K562 (cell line): Measurements from ENCODE around the gene BNC2. TPM values are rescaled to one million over a fixed set of nuclear protein-coding genes. Genes with fewer than 3 reads are reported as not detected.

Experiments used
- ATAC-seq: fragments of 200-7000 bp; cut with Tn5 transposase; 3 replicates; pipeline ENCODE4 v1.9.1; 2020; ENCODE audit warnings: moderate library complexity
- BruUV-seq: library from RNA; stranded (reverse); fragments of 400-500 nt; replicated peaks from 2 replicates; lab custom pipeline; 2021; lab: Mats Ljungman, UMichigan
- CTCF ChIA-PET: fragments of 300-600 bp; formaldehyde crosslinking; extraction: SDS; loops from one replicate; lab custom pipeline; 2021; ENCODE audit warnings: low intra/inter-chr PET ratio; lab: Yijun Ruan, JAX
- POLR2A ChIA-PET: fragments of 300-600, 350-650 bp; sonication (Branson Sonifier 250); formaldehyde crosslinking; extraction: SDS; loops from one replicate; lab custom pipeline; 2021; ENCODE audit warnings: antibody characterized with exemption, inconsistent platforms; lab: Yijun Ruan, JAX
- DNase-seq, 4 experiments: peaks; one replicate each; pipeline versions ENCODE4 v3.0.0 to v3.0.0-alpha.2; 2011 to 2018; ENCODE audit warnings: low spot score in 3 of 4, mixed read lengths in 3 of 4; ENCODE audit errors: extremely low read depth in 1 of 4
- FAIRE-seq: peaks from 2 replicates; lab custom pipeline; 2011; peaks lifted over from hg19 to GRCh38; lab: Jason Lieb, UNC
- H2AFZ ChIP-seq: 2 replicates; pipeline ENCODE4 v1.6.0; 2011; ENCODE audit warnings: low read depth, low read length, control low read depth, inconsistent platforms
- H3K27ac ChIP-seq: fragments of 200-600 bp; 3 replicates; pipeline ENCODE4 v1.8.0; 2011; ENCODE audit warnings: low read depth, mild to moderate bottlenecking, control low read depth, inconsistent platforms, low read length, moderate library complexity, mixed read lengths; ENCODE audit errors: extremely low read depth
- H3K27me3 ChIP-seq, 2 experiments: fragments of 300-600 bp in 1 of 2; 2 replicates in 1 of 2; 3 replicates in 1 of 2; pipeline versions ENCODE4 v1.6.0 to v1.8.0; 2011; ENCODE audit warnings: inconsistent platforms in 2 of 2, low read length in 2 of 2, mild to moderate bottlenecking in 1 of 2, mixed read lengths in 1 of 2, moderate library complexity in 1 of 2; ENCODE audit not compliant: control insufficient read depth in 2 of 2, insufficient read depth in 2 of 2
- H3K36me3 ChIP-seq: fragments of 300-600 bp; 3 replicates; pipeline ENCODE4 v1.8.0; 2011; ENCODE audit warnings: mild to moderate bottlenecking, low read length, inconsistent platforms; ENCODE audit not compliant: control insufficient read depth, insufficient read depth
- H3K4me1 ChIP-seq, 2 experiments: fragments of 200-600 bp in 1 of 2; replicated peaks in 1 of 2; 2 replicates in 1 of 2; 3 replicates in 1 of 2; pipeline versions ENCODE4 v1.5.1 to v1.8.0; 2011; ENCODE audit warnings: inconsistent platforms in 2 of 2, low read length in 2 of 2, mild to moderate bottlenecking in 1 of 2, mixed read lengths in 1 of 2, moderate library complexity in 1 of 2; ENCODE audit not compliant: control insufficient read depth in 2 of 2, insufficient read depth in 2 of 2
- H3K4me2 ChIP-seq: 2 replicates; pipeline ENCODE4 v1.6.1; 2011; ENCODE audit warnings: low read length, control low read depth, inconsistent platforms, mixed read lengths; ENCODE audit not compliant: insufficient read depth
- H3K4me3 ChIP-seq: fragments of 200-600 bp; sonication (generic), shearing (Covaris generic); 2 replicates; pipeline ENCODE4 v1.5.1; 2016; ENCODE audit warnings: control low read depth, inconsistent platforms
- H3K79me2 ChIP-seq: fragments of 200-600 bp; 3 replicates; pipeline ENCODE4 v1.8.0; 2011; ENCODE audit warnings: low read length, inconsistent platforms; ENCODE audit not compliant: control insufficient read depth, insufficient read depth
- H3K9ac ChIP-seq, 2 experiments: 2 replicates each; pipeline versions ENCODE4 v1.6.0 to v1.6.1; 2011; ENCODE audit warnings: low read depth in 2 of 2, low read length in 2 of 2, control low read depth in 1 of 2, inconsistent platforms in 1 of 2, mild to moderate bottlenecking in 1 of 2, mixed read lengths in 1 of 2; ENCODE audit not compliant: insufficient read depth in 1 of 2
- H3K9me1 ChIP-seq: one replicate; pipeline ENCODE4 v1.6.0; 2011; ENCODE audit warnings: inconsistent platforms, mild to moderate bottlenecking, low read length, moderate library complexity; ENCODE audit not compliant: control insufficient read depth, insufficient read depth
- H3K9me3 ChIP-seq: replicated peaks from 2 replicates; pipeline ENCODE4 v1.5.1; 2011; ENCODE audit warnings: low read depth, low read length, inconsistent platforms; ENCODE audit not compliant: control insufficient read depth, insufficient read depth
- H4K20me1 ChIP-seq: replicated peaks from 2 replicates; pipeline ENCODE4 v1.6.1; 2011; ENCODE audit warnings: low read length, inconsistent platforms, mixed read lengths; ENCODE audit not compliant: control insufficient read depth, insufficient read depth
- ARID1B ChIP-seq: fragments of 450-650 bp; IDR thresholded peaks from 2 replicates; pipeline ENCODE4 v1.6.1; 2016; ENCODE audit warnings: antibody characterized with exemption, mild to moderate bottlenecking, inconsistent platforms
- ARNT ChIP-seq, 2 experiments: fragments of 450-650 bp; IDR thresholded peaks; 2 replicates each; pipeline ENCODE4 v1.6.1; 2016; ENCODE audit warnings: mild to moderate bottlenecking in 1 of 2
- BDP1 ChIP-seq: IDR thresholded peaks from 3 replicates; pipeline ENCODE4 v1.6.1; 2011; ENCODE audit not compliant: insufficient read length, insufficient read depth
- C11orf30 ChIP-seq: fragments of 450-650 bp; IDR thresholded peaks from 2 replicates; pipeline ENCODE4 v1.6.1; 2016; ENCODE audit warnings: low read depth, mild to moderate bottlenecking
- CEBPB ChIP-seq: fragments of 450-650 bp; IDR thresholded peaks from 2 replicates; pipeline ENCODE4 v1.6.1; 2016; ENCODE audit warnings: missing genetic modification characterization, missing compliant biosample characterization
- EZH2 ChIP-seq: IDR thresholded peaks from 2 replicates; pipeline ENCODE4 v1.6.1; 2012; ENCODE audit warnings: low read depth, mild to moderate bottlenecking, inconsistent platforms, low read length, borderline replicate concordance
- ILK ChIP-seq: fragments of 450-650 bp; IDR thresholded peaks from 2 replicates; pipeline ENCODE4 v1.6.1; 2016; ENCODE audit warnings: missing genetic modification characterization, low read depth, mild to moderate bottlenecking, missing compliant biosample characterization, moderate library complexity, borderline replicate concordance
- KDM2B ChIP-seq: fragments of 250-450 bp; sonication (Bioruptor Pico); IDR thresholded peaks from 2 replicates; pipeline ENCODE4 v1.8.0; 2021; ENCODE audit warnings: mild to moderate bottlenecking, moderate library complexity
- SMARCC2 ChIP-seq: fragments of 450-650 bp; IDR thresholded peaks from 2 replicates; pipeline ENCODE4 v1.6.1; 2017; ENCODE audit warnings: antibody characterized with exemption, moderate library complexity, mild to moderate bottlenecking, low read depth
- TEAD1 ChIP-seq, 2 experiments: fragments of 450-650 bp in 1 of 2; sonication (generic) in 1 of 2; formaldehyde crosslinking; IDR thresholded peaks; 2 replicates each; pipeline versions ENCODE4 v1.4.0 to v1.8.0; 2020 to 2022; ENCODE audit warnings: mild to moderate bottlenecking in 2 of 2, missing genetic modification reagents in 1 of 2
- TGIF2 ChIP-seq: sonication (generic); formaldehyde crosslinking; IDR thresholded peaks from 2 replicates; pipeline ENCODE4 v1.8.1; 2022; ENCODE audit warnings: mild to moderate bottlenecking, missing genetic modification reagents, moderate library complexity
- U2AF2 ChIP-seq: fragments of 200-400 bp; formaldehyde crosslinking; optimal IDR thresholded peaks from 2 replicates; pipeline ENCODE3; 2017; ENCODE audit warnings: low read depth, mild to moderate bottlenecking, low read length
- ZBTB1 ChIP-seq: sonication (generic); formaldehyde crosslinking; IDR thresholded peaks from 2 replicates; pipeline ENCODE4 v1.8.1; 2023; ENCODE audit warnings: missing genetic modification reagents, low read depth, mild to moderate bottlenecking, borderline replicate concordance
- ZBTB33 ChIP-seq: sonication (generic); formaldehyde crosslinking; IDR thresholded peaks from 2 replicates; pipeline ENCODE4 v1.8.1; 2023; ENCODE audit warnings: mild to moderate bottlenecking, missing genetic modification reagents
- ZNF121 ChIP-seq: sonication (generic); formaldehyde crosslinking; conservative IDR thresholded peaks from 2 replicates; pipeline ENCODE4 v1.8.0; 2022; ENCODE audit warnings: missing genetic modification reagents
- ZNF263 ChIP-seq: sonication (generic); formaldehyde crosslinking; IDR thresholded peaks from 2 replicates; pipeline ENCODE4 v1.8.0; 2022; ENCODE audit warnings: mild to moderate bottlenecking, missing genetic modification reagents, borderline replicate concordance
- WGBS: fragments of 100-300 bp; shearing (Covaris generic); methylation state at CpG from one replicate; pipeline ENCODE4 v1.1.6; 2016; ENCODE audit warnings: low coverage, mixed read lengths; ENCODE audit not compliant: insufficient coverage; ENCODE audit errors: missing lambda C conversion rate; 5-methylcytosine and 5-hydroxymethylcytosine counted together
- in situ Hi-C: fragments of 300-500 bp; cut with MboI; formaldehyde crosslinking; loops from 4 replicates; pipeline ENCODE4 v1.15.0; 2018; ENCODE audit warnings: inconsistent platforms, mixed read lengths
- intact Hi-C: fragments of 100-400 bp; cut with micrococcal nuclease; formaldehyde crosslinking; loops from 2 replicates; pipeline ENCODE4 v1.14.2; 2022
- polyA plus RNA-seq, 8 experiments: library from polyadenylated mRNA; depleted of rRNA in 4 of 8; stranded (reverse) in 5 of 8; unstranded in 3 of 8; fragments of >200 nt; fragmentation: Nextera tagmentation in 2 of 8; fragmentation: Illumina TruSeq in 1 of 8; extraction: Ambion mirVana in 2 of 8; extraction: Trizol in 1 of 8; gene quantifications; 2 replicates each; pipeline versions ENCODE4 v1.2.1 to v1.2.3, GENCODE V29; 2011 to 2014; ENCODE audit warnings: inconsistent platforms in 1 of 8, missing spikeins in 1 of 8
- total RNA-seq, 7 experiments: library from RNA; depleted of rRNA in 6 of 7; stranded (reverse); fragments of >200 nt in 6 of 7; fragmentation: Illumina TruSeq in 2 of 7; extraction: Trizol in 2 of 7; gene quantifications; 2 replicates each; pipeline versions ENCODE4 v1.2.1 to v1.2.3, GENCODE V29; 2011 to 2021; ENCODE audit warnings: low replicate concordance in 1 of 7

The BNC2 gene
- total and polyA plus RNA-seq, 9 of the 15 experiments (the other 6 are each of a cell fraction or from before 2014, with no cell fraction given), result not detected

GRCh38 chr9:16616686-16617085 is 253.8 kb downstream of the BNC2 start:
- WGBS, result no CpG with 5 or more reads among the region's 2 CpGs
- Histone ChIP-seq H2AFZ (no peak overlapping the region), H3K4me3 (no peak overlapping the region), H3K4me2 (no peak overlapping the region), H3K9me3 (no peaks in the 10 kb centered on the region), H3K79me2 (no peaks in the 10 kb centered on the region), H3K9me1 (no peaks in the 10 kb centered on the region), H3K27ac (no peak overlapping the region), H3K4me1 (no peaks in the 10 kb centered on the region), H3K9ac (no peak overlapping the region), H3K27me3 (no peaks in the 10 kb centered on the region), H3K36me3 (no peaks in the 10 kb centered on the region), H4K20me1 (no peaks in the 10 kb centered on the region)
- intact Hi-C loops (no loop called here), in situ Hi-C loops (no loop called here)
- no TSS peak for BruUV-seq
- DNase-seq (no peak), FAIRE-seq (no peak), ATAC-seq (no peak)
- POLR2A ChIA-PET, result interaction anchor here (1.1 kb wide), 1 partner anchor 20 kb away, joined by 3 read pairs; no protein-coding TSS in a partner anchor
- TF ChIP-seq SMARCC2 (no peak), ZNF121 (CRISPR knock-in tag) (no peak), ARNT (IDR thresholded peaks at IDR 0.05) (no peak), ZNF263 (CRISPR knock-in tag) (no peak), KDM2B (CRISPR knock-in tag) (no peak), TEAD1 (CRISPR knock-in tag; IDR thresholded peaks at IDR 0.05) (no peak), U2AF2 (no peak), EZH2 (no peak), ZBTB33 (CRISPR knock-in tag) (no peak), C11orf30 (no peak), BDP1 (no peak), ARID1B (no peak), ILK (tag) (no peak), ZBTB1 (CRISPR knock-in tag) (no peak), TGIF2 (CRISPR knock-in tag) (no peak), CEBPB (tag) (no peak)
- CTCF ChIA-PET, result no interaction called here
